GM12878 (cell line): ENCODE results near the gene CARS2. TPM values are rescaled to one million over a fixed set of nuclear protein-coding genes. Genes with fewer than 3 reads are reported as not detected.

Experiments
- ATAC-seq: fragments of 200-7000 bp; cut with Tn5 transposase; 3 replicates; pipeline ENCODE4 v1.9.1; 2020; ENCODE audit warnings: mild to moderate bottlenecking, moderate library complexity
- BruUV-seq: library from RNA; stranded (reverse); fragments of 400-500 nt; replicated peaks from 2 replicates; lab custom pipeline; 2021; lab: Mats Ljungman, UMichigan
- CTCF ChIA-PET: fragments of 300-600 bp; sonication (Branson Sonifier 250); formaldehyde crosslinking; extraction: SDS; loops from one replicate; lab custom pipeline; 2021; ENCODE audit warnings: inconsistent platforms; lab: Yijun Ruan, JAX
- POLR2A ChIA-PET: fragments of 350-600 bp; formaldehyde crosslinking; extraction: SDS; loops from one replicate; lab custom pipeline; 2021; ENCODE audit warnings: inconsistent platforms; lab: Charles Lee
- RAD21 ChIA-PET: fragments of 300-600 bp; sonication (Branson Sonifier 250); formaldehyde crosslinking; loops from one replicate; lab custom pipeline; 2023; ENCODE audit warnings: antibody characterized with exemption; ENCODE audit not compliant: unreplicated experiment; lab: Charles Lee
- SMC1A ChIA-PET: fragments of 300-600 bp; sonication (Branson Sonifier 250); formaldehyde crosslinking; loops from one replicate; lab custom pipeline; 2023; ENCODE audit not compliant: unreplicated experiment, uncharacterized antibody; lab: Charles Lee
- DNase-seq: peaks from one replicate; pipeline ENCODE4 v3.0.0-alpha.2; 2011; ENCODE audit warnings: low read depth, low spot score
- FAIRE-seq: peaks from 3 replicates; lab custom pipeline; 2011; peaks lifted over from hg19 to GRCh38; lab: Jason Lieb, UNC
- H2AFZ ChIP-seq: 2 replicates; pipeline ENCODE4 v1.6.0; 2011; ENCODE audit warnings: low read depth, low read length, control low read depth; ENCODE audit not compliant: control insufficient read depth
- H3K27ac ChIP-seq: 2 replicates; pipeline ENCODE4 v1.5.1; 2011; ENCODE audit warnings: control low read depth; ENCODE audit not compliant: control insufficient read depth, insufficient read depth
- H3K27me3 ChIP-seq, 2 experiments: replicated peaks in 1 of 2; 2 replicates each; pipeline versions ENCODE4 v1.6.0 to v1.6.1; 2011; ENCODE audit warnings: low read length in 1 of 2; ENCODE audit not compliant: control insufficient read depth in 2 of 2, insufficient read depth in 2 of 2
- H3K36me3 ChIP-seq, 2 experiments: 2 replicates each; pipeline ENCODE4 v1.5.1; 2011; ENCODE audit warnings: low read length in 1 of 2; ENCODE audit not compliant: control insufficient read depth in 2 of 2, insufficient read depth in 2 of 2
- H3K4me1 ChIP-seq: 2 replicates; pipeline ENCODE4 v1.6.1; 2011; ENCODE audit warnings: mild to moderate bottlenecking, low read length, moderate library complexity, mixed read lengths; ENCODE audit not compliant: control insufficient read depth, insufficient read depth
- H3K4me2 ChIP-seq: 2 replicates; pipeline ENCODE4 v1.6.0; 2011; ENCODE audit warnings: control low read depth; ENCODE audit not compliant: control insufficient read depth, insufficient read depth
- H3K4me3 ChIP-seq: fragments of 200-600 bp; sonication (generic); 2 replicates; pipeline ENCODE4 v1.5.1; 2016
- H3K79me2 ChIP-seq: 2 replicates; pipeline ENCODE4 v1.6.0; 2011; ENCODE audit warnings: low read length; ENCODE audit not compliant: control insufficient read depth, insufficient read depth
- H3K9ac ChIP-seq: 2 replicates; pipeline ENCODE4 v1.8.0; 2011; ENCODE audit warnings: low read length, control low read depth, mixed read lengths; ENCODE audit not compliant: control insufficient read depth, insufficient read depth
- H3K9me3 ChIP-seq: replicated peaks from 3 replicates; pipeline ENCODE4 v1.5.1; 2011; ENCODE audit warnings: mild to moderate bottlenecking, low read length; ENCODE audit not compliant: control insufficient read depth, insufficient read depth
- H4K20me1 ChIP-seq: 2 replicates; pipeline ENCODE4 v1.6.0; 2011; ENCODE audit not compliant: control insufficient read depth, insufficient read depth
- BACH1 ChIP-seq: fragments of 450-650 bp; IDR thresholded peaks from 2 replicates; pipeline ENCODE4 v1.6.1; 2017; ENCODE audit warnings: mild to moderate bottlenecking, borderline replicate concordance
- CBFB ChIP-seq: IDR thresholded peaks from 2 replicates; pipeline ENCODE4 v1.6.1; 2016; ENCODE audit warnings: antibody characterized with exemption, low read depth
- CHD4 ChIP-seq: fragments of 200-600 bp; sonication (generic); IDR thresholded peaks from 2 replicates; pipeline ENCODE4 v1.6.1; 2016; ENCODE audit warnings: mild to moderate bottlenecking
- EED ChIP-seq: sonication (generic); IDR thresholded peaks from 2 replicates; pipeline ENCODE4 v1.6.1; 2016; ENCODE audit warnings: antibody characterized with exemption, low read depth
- ELK1 ChIP-seq: IDR thresholded peaks from 2 replicates; pipeline ENCODE4 v1.6.1; 2012; ENCODE audit warnings: low read depth, low read length, improper control_type of control experiment
- GATAD2B ChIP-seq: fragments of 450-650 bp; conservative IDR thresholded peaks from 2 replicates; pipeline ENCODE4 v1.6.1; 2017; ENCODE audit warnings: low read depth, mild to moderate bottlenecking, moderate library complexity
- MEF2A ChIP-seq: IDR thresholded peaks from 2 replicates; pipeline ENCODE4 v1.6.1; 2011; ENCODE audit warnings: low read depth, mild to moderate bottlenecking, low read length, moderate library complexity; ENCODE audit not compliant: insufficient read depth
- NFIC ChIP-seq: IDR thresholded peaks from 2 replicates; pipeline ENCODE4 v1.6.1; 2012; ENCODE audit warnings: low read depth, mild to moderate bottlenecking, inconsistent platforms, low read length, moderate library complexity
- NFYA ChIP-seq: IDR thresholded peaks from 2 replicates; pipeline ENCODE4 v1.6.1; 2011; ENCODE audit warnings: low read depth, mild to moderate bottlenecking, low read length, improper control_type of control experiment, borderline replicate concordance
- RELB ChIP-seq: fragments of 450-650 bp; IDR thresholded peaks from 2 replicates; pipeline ENCODE4 v1.6.1; 2017; ENCODE audit warnings: low read depth, mild to moderate bottlenecking, moderate library complexity
- RFX5 ChIP-seq: IDR thresholded peaks from 2 replicates; pipeline ENCODE4 v1.6.1; 2011; ENCODE audit warnings: low read depth, low read length, improper control_type of control experiment
- SKIL ChIP-seq: fragments of 450-650 bp; IDR thresholded peaks from 2 replicates; pipeline ENCODE4 v1.6.1; 2017; ENCODE audit warnings: mild to moderate bottlenecking, low read depth, inconsistent platforms; ENCODE audit not compliant: poor library complexity, severe bottlenecking
- WGBS: methylation state at CpG from one replicate; pipeline ENCODE4 v1.1.6; 2016; ENCODE audit warnings: low lambda C conversion rate; ENCODE audit not compliant: insufficient replicate concordance, insufficient coverage; ENCODE audit errors: missing lambda C conversion rate; 5-methylcytosine and 5-hydroxymethylcytosine counted together
- in situ Hi-C: fragments of 300-500 bp; cut with MboI; formaldehyde crosslinking; loops from 9 replicates; pipeline ENCODE4 v1.14.3; 2018; ENCODE audit warnings: mixed read lengths
- intact Hi-C: fragments of 100-400 bp; cut with micrococcal nuclease; formaldehyde crosslinking; loops from one replicate; pipeline ENCODE4 v1.14.2; 2022; ENCODE audit not compliant: unreplicated experiment
- polyA plus RNA-seq, 11 experiments: library from polyadenylated mRNA; depleted of rRNA in 4 of 11; unstranded in 6 of 11; stranded (reverse) in 5 of 11; fragments of >200 nt; fragmentation: Nextera tagmentation in 4 of 11; fragmentation: Illumina TruSeq in 1 of 11; extraction: Ambion mirVana in 4 of 11; extraction: Trizol in 1 of 11; gene quantifications; 1 replicate in 1 of 11; 2 replicates in 10 of 11; pipeline versions ENCODE4 v1.2.1 to v1.2.3, GENCODE V29; 2011 to 2016; ENCODE audit warnings: inconsistent platforms in 2 of 11, missing spikeins in 2 of 11, low read depth in 1 of 11
- total RNA-seq, 4 experiments: library from RNA; depleted of rRNA in 3 of 4; stranded (reverse); fragments of >200 nt in 3 of 4; fragmentation: Illumina TruSeq in 1 of 4; extraction: Trizol in 1 of 4; gene quantifications; 2 replicates each; pipeline versions ENCODE4 v1.2.1 to v1.2.3, GENCODE V29; 2013 to 2021

CARS2 gene
- total and polyA plus RNA-seq, 10 of the 15 experiments (the other 5 are each of a cell fraction or from before 2014, with no cell fraction given): 4.2 to 101 (median 61.5) TPM

GRCh38 chr13:110592665-110593064 is 113.3 kb downstream of the CARS2 start:
- Histone ChIP-seq H3K36me3 (no peaks in the 10 kb centered on the region), H3K4me2 (no peak overlapping the region), H2AFZ (no peak overlapping the region), H3K4me1 (no peaks in the 10 kb centered on the region), H3K79me2 (no peaks in the 10 kb centered on the region), H3K27me3 (no peaks in the 10 kb centered on the region), H3K4me3 (no peak overlapping the region), H3K9ac (no peak overlapping the region), H3K27ac (no peak overlapping the region), H3K9me3 (no peaks in the 10 kb centered on the region), H4K20me1 (no peaks in the 10 kb centered on the region)
- POLR2A ChIA-PET: interaction anchor here (0.7 kb wide), 2 partner anchors 17 to 129 kb away, joined by 6 read pairs; no protein-coding TSS in a partner anchor
- WGBS: 11% methylated on average over 2 of the region's 2 CpGs
- RAD21 ChIA-PET: interaction anchor here (0.7 to 2.4 kb wide), 4 partner anchors 137 to 228 kb away, joined by 3 to 20 read pairs (median 7); no protein-coding TSS in a partner anchor
- SMC1A ChIA-PET: interaction anchor here (1.2 to 1.7 kb wide), 3 partner anchors 28 to 155 kb away, joined by 3 to 5 read pairs (median 4); no protein-coding TSS in a partner anchor
- no TSS peak for BruUV-seq
- in situ Hi-C loops: loop anchor here (10.0 kb wide), 1 partner anchor 452 kb away; no protein-coding TSS in a partner anchor
- DNase-seq (no peak), ATAC-seq (no peak), FAIRE-seq (no peak)
- CTCF ChIA-PET: interaction anchor here (0.9 to 5.9 kb wide), 7 partner anchors 12 to 225 kb away, joined by 3 to 82 read pairs (median 6); partner anchors contain the start of gene RAB20
- intact Hi-C loops: loop anchor here (1.0 to 5.0 kb wide), 6 partner anchors 24 to 455 kb away; partner anchors contain the start of gene ING1
- no peak for TF ChIP-seq NFYA
- no peak for TF ChIP-seq SKIL
- no peak for TF ChIP-seq NFIC
- TF ChIP-seq MEF2A: no peak
- no peak for TF ChIP-seq CHD4
- no peak for TF ChIP-seq RFX5
- TF ChIP-seq BACH1: no peak
- no peak for TF ChIP-seq RELB
- TF ChIP-seq EED: no peak
- TF ChIP-seq GATAD2B: no peak
- TF ChIP-seq CBFB: no peak
- no peak for TF ChIP-seq ELK1
